K562 (cell line): ENCODE measurements around the gene SPDYE1. TPM values are rescaled to one million over a fixed set of nuclear protein-coding genes. Genes with fewer than 3 reads are reported as not detected.

Source experiments
- CBX8 ChIP-seq: fragments of 200-600 bp; sonication (generic); IDR thresholded peaks from 2 replicates; pipeline ENCODE4 v1.6.1; 2012; ENCODE audit warnings: borderline replicate concordance, mixed run types, low read depth, mild to moderate bottlenecking, moderate library complexity, mixed read lengths, low read length, control low read depth, inconsistent platforms; ENCODE audit not compliant: poor library complexity, severe bottlenecking; ENCODE audit errors: extremely low read depth
- CCAR2 ChIP-seq: fragments of 200-400 bp; formaldehyde crosslinking; IDR thresholded peaks from 2 replicates; pipeline ENCODE4 v1.6.1; 2017; ENCODE audit warnings: mild to moderate bottlenecking, low read depth, low read length
- MYBL2 ChIP-seq, 2 experiments: fragments of 450-650 bp in 1 of 2; sonication (generic) in 1 of 2; formaldehyde crosslinking in 1 of 2; IDR thresholded peaks; 2 replicates each; pipeline versions ENCODE4 v1.6.1 to v1.8.1; 2017 to 2022; ENCODE audit warnings: borderline replicate concordance in 1 of 2, inconsistent platforms in 1 of 2, low read depth in 1 of 2, mild to moderate bottlenecking in 1 of 2, missing genetic modification reagents in 1 of 2, moderate library complexity in 1 of 2
- RUNX1 ChIP-seq: sonication (generic); IDR thresholded peaks from 2 replicates; pipeline ENCODE4 v1.6.1; 2016; ENCODE audit warnings: antibody characterized with exemption, low read depth
- TCF7 ChIP-seq: sonication (generic); IDR thresholded peaks from 2 replicates; pipeline ENCODE4 v1.6.1; 2016; ENCODE audit warnings: antibody characterized with exemption, borderline replicate concordance
- TRIM28 ChIP-seq: fragments of 450-650 bp; IDR thresholded peaks from 2 replicates; pipeline ENCODE4 v1.6.1; 2017
- ZBTB8A ChIP-seq: fragments of 450-650 bp; IDR thresholded peaks from 2 replicates; pipeline ENCODE4 v1.6.1; 2018; ENCODE audit warnings: mild to moderate bottlenecking, moderate library complexity; ENCODE audit not compliant: partially characterized antibody
- ZNF232 ChIP-seq: sonication (generic); formaldehyde crosslinking; IDR thresholded peaks from 2 replicates; pipeline ENCODE4 v1.8.0; 2022; ENCODE audit warnings: mild to moderate bottlenecking, missing genetic modification reagents
- ZNF77 ChIP-seq: fragments of 250-450 bp; sonication (Bioruptor Pico); IDR thresholded peaks from 2 replicates; pipeline ENCODE4 v1.5.0; 2020
- polyA plus RNA-seq, 8 experiments: library from polyadenylated mRNA; depleted of rRNA in 4 of 8; stranded (reverse) in 5 of 8; unstranded in 3 of 8; fragments of >200 nt; fragmentation: Nextera tagmentation in 2 of 8; fragmentation: Illumina TruSeq in 1 of 8; extraction: Ambion mirVana in 2 of 8; extraction: Trizol in 1 of 8; gene quantifications; 2 replicates each; pipeline versions ENCODE4 v1.2.1 to v1.2.3, GENCODE V29; 2011 to 2014; ENCODE audit warnings: inconsistent platforms in 1 of 8, missing spikeins in 1 of 8
- total RNA-seq, 7 experiments: library from RNA; depleted of rRNA in 6 of 7; stranded (reverse); fragments of >200 nt in 6 of 7; fragmentation: Illumina TruSeq in 2 of 7; extraction: Trizol in 2 of 7; gene quantifications; 2 replicates each; pipeline versions ENCODE4 v1.2.1 to v1.2.3, GENCODE V29; 2011 to 2021; ENCODE audit warnings: low replicate concordance in 1 of 7
- TF ChIP-seq, protein P1 (sequence below), 2 experiments: fragments of 150-350 bp in 1 of 2; IDR thresholded peaks; 2 replicates each; pipeline ENCODE4 v1.6.1; 2012 to 2016; ENCODE audit warnings: low read depth in 2 of 2, low read length in 2 of 2, mild to moderate bottlenecking in 1 of 2, moderate library complexity in 1 of 2
- TF ChIP-seq, protein P2 (sequence below): fragments of 250-450 bp; sonication (Bioruptor Pico); IDR thresholded peaks from 2 replicates; pipeline ENCODE4 v1.8.0; 2021; ENCODE audit warnings: moderate library complexity, mild to moderate bottlenecking, inconsistent platforms
- TF ChIP-seq, protein P3 (sequence below): fragments of 200-800 bp; sonication (Bioruptor generic); IDR thresholded peaks from 2 replicates; pipeline ENCODE4 v1.6.1; 2017; ENCODE audit warnings: missing genetic modification characterization, missing compliant biosample characterization

The SPDYE1 gene
- total and polyA plus RNA-seq, 9 of the 15 experiments (the other 6 are each of a cell fraction or from before 2014, with no cell fraction given): 0.04 to 0.10 TPM; not detected in 7

DNA sequence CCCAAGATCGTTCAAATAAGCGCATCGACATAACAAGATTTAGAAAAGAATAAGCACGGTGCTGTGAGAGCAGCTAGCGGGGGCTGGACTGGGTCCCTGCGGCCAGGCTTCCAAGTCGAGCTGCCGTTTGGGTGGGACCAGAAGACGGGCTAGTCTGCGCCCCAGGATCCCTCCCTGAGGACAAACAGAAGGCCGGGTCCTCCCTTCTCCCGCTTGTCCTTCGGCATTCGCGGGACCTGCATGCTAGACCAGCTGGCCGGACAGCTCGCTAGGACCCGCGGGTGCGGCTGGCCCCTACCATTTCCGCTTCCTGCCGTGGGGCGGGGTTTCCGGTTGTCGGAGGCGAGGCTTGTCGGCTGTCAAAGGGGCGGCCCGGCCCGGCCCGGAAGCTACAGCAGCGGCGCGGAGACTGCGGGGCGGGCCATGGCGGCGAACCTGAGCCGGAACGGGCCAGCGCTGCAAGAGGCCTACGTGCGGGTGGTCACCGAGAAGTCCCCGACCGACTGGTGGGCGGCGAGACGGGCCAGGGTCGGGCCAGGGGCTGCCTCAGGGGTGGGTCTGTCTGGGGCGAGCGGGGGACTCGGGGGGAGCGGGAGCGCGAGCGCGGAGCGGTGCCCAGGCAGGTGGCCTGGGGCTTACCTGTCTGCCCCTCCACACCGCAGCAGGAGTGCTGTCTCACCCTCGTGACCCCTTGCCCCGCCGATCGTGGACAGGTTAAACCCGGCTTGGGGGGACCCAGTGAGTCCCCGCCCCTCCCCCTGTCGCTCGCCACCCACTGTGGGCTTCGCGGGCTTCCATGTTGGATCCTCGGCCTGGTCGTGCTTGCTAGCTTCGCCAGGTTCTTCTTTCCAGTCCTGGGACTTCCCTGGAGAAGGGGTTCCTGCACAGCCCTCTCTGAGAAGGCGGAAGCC is 46.9 kb downstream of the SPDYE1 start, which contains the start of gene DBNL (continued):
- TF ChIP-seq, protein P1, sequence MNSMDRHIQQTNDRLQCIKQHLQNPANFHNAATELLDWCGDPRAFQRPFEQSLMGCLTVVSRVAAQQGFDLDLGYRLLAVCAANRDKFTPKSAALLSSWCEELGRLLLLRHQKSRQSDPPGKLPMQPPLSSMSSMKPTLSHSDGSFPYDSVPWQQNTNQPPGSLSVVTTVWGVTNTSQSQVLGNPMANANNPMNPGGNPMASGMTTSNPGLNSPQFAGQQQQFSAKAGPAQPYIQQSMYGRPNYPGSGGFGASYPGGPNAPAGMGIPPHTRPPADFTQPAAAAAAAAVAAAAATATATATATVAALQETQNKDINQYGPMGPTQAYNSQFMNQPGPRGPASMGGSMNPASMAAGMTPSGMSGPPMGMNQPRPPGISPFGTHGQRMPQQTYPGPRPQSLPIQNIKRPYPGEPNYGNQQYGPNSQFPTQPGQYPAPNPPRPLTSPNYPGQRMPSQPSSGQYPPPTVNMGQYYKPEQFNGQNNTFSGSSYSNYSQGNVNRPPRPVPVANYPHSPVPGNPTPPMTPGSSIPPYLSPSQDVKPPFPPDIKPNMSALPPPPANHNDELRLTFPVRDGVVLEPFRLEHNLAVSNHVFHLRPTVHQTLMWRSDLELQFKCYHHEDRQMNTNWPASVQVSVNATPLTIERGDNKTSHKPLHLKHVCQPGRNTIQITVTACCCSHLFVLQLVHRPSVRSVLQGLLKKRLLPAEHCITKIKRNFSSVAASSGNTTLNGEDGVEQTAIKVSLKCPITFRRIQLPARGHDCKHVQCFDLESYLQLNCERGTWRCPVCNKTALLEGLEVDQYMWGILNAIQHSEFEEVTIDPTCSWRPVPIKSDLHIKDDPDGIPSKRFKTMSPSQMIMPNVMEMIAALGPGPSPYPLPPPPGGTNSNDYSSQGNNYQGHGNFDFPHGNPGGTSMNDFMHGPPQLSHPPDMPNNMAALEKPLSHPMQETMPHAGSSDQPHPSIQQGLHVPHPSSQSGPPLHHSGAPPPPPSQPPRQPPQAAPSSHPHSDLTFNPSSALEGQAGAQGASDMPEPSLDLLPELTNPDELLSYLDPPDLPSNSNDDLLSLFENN (IDR thresholded peaks at IDR 0.05; ENCODE audit: low read depth in 2 of 2, low read length in 2 of 2): peak in 1 of 2 experiments; percentile 68; a peak in 1 of 4 replicates
- TF ChIP-seq CCAR2 (no peak), ZBTB8A (no peak), CBX8 (no peak), TRIM28 (no peak), ZNF232 (CRISPR knock-in tag) (no peak), TCF7 (no peak), MYBL2 (IDR thresholded peaks at IDR 0.05; ENCODE audit: low read depth) (no peak), MYBL2 (CRISPR knock-in tag; IDR thresholded peaks at IDR 0.05; ENCODE audit: borderline replicate concordance) (no peak), ZNF77 (no peak), RUNX1 (no peak)
- TF ChIP-seq, protein P2, sequence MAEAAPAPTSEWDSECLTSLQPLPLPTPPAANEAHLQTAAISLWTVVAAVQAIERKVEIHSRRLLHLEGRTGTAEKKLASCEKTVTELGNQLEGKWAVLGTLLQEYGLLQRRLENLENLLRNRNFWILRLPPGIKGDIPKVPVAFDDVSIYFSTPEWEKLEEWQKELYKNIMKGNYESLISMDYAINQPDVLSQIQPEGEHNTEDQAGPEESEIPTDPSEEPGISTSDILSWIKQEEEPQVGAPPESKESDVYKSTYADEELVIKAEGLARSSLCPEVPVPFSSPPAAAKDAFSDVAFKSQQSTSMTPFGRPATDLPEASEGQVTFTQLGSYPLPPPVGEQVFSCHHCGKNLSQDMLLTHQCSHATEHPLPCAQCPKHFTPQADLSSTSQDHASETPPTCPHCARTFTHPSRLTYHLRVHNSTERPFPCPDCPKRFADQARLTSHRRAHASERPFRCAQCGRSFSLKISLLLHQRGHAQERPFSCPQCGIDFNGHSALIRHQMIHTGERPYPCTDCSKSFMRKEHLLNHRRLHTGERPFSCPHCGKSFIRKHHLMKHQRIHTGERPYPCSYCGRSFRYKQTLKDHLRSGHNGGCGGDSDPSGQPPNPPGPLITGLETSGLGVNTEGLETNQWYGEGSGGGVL (CRISPR knock-in tag): no peak
- TF ChIP-seq, protein P3, sequence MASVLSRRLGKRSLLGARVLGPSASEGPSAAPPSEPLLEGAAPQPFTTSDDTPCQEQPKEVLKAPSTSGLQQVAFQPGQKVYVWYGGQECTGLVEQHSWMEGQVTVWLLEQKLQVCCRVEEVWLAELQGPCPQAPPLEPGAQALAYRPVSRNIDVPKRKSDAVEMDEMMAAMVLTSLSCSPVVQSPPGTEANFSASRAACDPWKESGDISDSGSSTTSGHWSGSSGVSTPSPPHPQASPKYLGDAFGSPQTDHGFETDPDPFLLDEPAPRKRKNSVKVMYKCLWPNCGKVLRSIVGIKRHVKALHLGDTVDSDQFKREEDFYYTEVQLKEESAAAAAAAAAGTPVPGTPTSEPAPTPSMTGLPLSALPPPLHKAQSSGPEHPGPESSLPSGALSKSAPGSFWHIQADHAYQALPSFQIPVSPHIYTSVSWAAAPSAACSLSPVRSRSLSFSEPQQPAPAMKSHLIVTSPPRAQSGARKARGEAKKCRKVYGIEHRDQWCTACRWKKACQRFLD (CRISPR knock-in tag): peak; percentile 16; the same call in 1 of the 2 replicates
